Lower leg skin (tissue), 3 donors: ENCODE results near the gene DENND11.

Source experiments
- POLR2A ChIP-seq, 2 donors: fragments of 450-650 bp; IDR thresholded peaks; one replicate each; pipeline ENCODE4 v1.6.1; 2016 to 2017; ENCODE audit warnings: antibody characterized with exemption in 2 of 2, mild to moderate bottlenecking in 1 of 2, moderate library complexity in 1 of 2
- TF ChIP-seq, protein P1 (sequence below), 3 donors: fragments of 450-650 bp; IDR thresholded peaks; one replicate each; pipeline ENCODE4 v1.5.1; 2016; ENCODE audit warnings: antibody characterized with exemption in 3 of 3, mild to moderate bottlenecking in 3 of 3, moderate library complexity in 2 of 3

DNA sequence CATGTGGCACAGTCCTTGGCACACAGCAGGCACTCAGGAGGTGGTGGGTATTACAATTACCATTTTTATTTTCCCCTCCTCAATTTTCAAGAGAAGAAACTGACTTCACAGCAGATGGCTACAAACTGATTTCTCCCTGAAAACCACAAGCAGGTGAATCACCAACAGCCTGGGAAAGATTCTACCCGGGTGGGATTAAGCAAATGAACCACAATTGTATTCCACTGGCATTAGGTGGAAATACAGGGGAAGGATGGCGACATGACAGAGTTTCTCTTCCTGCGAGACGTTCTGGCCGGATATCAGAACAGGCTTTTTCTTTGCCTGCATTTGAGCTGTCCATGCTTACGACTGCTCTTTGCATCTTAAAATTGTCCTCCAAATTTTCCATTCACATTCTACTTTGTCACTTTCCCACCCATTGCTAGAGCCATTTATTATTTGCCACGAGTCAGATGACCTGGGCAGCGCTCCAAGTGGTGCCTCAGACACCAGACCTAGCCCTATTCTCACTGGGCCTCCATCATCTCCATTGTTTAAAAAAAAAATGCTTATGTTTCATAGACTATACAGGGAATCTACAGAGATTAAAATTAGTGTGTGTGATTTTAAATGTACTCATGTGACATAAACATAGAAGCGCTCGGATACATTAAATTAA is 4.6 kb downstream of the DENND11 start:
- TF ChIP-seq, protein P1, sequence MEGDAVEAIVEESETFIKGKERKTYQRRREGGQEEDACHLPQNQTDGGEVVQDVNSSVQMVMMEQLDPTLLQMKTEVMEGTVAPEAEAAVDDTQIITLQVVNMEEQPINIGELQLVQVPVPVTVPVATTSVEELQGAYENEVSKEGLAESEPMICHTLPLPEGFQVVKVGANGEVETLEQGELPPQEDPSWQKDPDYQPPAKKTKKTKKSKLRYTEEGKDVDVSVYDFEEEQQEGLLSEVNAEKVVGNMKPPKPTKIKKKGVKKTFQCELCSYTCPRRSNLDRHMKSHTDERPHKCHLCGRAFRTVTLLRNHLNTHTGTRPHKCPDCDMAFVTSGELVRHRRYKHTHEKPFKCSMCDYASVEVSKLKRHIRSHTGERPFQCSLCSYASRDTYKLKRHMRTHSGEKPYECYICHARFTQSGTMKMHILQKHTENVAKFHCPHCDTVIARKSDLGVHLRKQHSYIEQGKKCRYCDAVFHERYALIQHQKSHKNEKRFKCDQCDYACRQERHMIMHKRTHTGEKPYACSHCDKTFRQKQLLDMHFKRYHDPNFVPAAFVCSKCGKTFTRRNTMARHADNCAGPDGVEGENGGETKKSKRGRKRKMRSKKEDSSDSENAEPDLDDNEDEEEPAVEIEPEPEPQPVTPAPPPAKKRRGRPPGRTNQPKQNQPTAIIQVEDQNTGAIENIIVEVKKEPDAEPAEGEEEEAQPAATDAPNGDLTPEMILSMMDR (IDR thresholded peaks at IDR 0.05) = no peak
- TF ChIP-seq POLR2A (IDR thresholded peaks at IDR 0.05) = no peak
